Keratinocyte (primary cell): ENCODE results near the gene EME2. TPM values are rescaled to one million over a fixed set of nuclear protein-coding genes. Genes with fewer than 3 reads are reported as not detected.
A peak's percentile ranks its signal among the peaks of the same experiment; 100 is the strongest.

ENCODE experiments used
- DNase-seq: peaks from one replicate; pipeline ENCODE4 v3.0.0-alpha.2; 2011; ENCODE audit warnings: low read depth, missing footprints, low spot score
- FAIRE-seq: peaks from 2 replicates; lab custom pipeline; 2011; peaks lifted over from hg19 to GRCh38; lab: Jason Lieb, UNC
- H2AFZ ChIP-seq: 2 replicates; pipeline ENCODE4 v1.6.0; 2012; ENCODE audit warnings: low read length, control low read depth, inconsistent platforms; ENCODE audit not compliant: control insufficient read depth
- H3K27ac ChIP-seq: 2 replicates; pipeline ENCODE4 v1.5.1; 2011; ENCODE audit warnings: low read length; ENCODE audit not compliant: control insufficient read depth, insufficient read depth
- H3K27me3 ChIP-seq: 3 replicates; pipeline ENCODE4 v1.6.0; 2011; ENCODE audit warnings: low read length; ENCODE audit not compliant: control insufficient read depth, insufficient read depth; ENCODE audit errors: extremely low read depth
- H3K36me3 ChIP-seq, 2 experiments: 2 replicates in 1 of 2; 3 replicates in 1 of 2; pipeline ENCODE4 v1.5.1; 2011; ENCODE audit warnings: low read length in 2 of 2, mild to moderate bottlenecking in 1 of 2; ENCODE audit not compliant: control insufficient read depth in 2 of 2, insufficient read depth in 2 of 2; ENCODE audit errors: extremely low read depth in 1 of 2
- H3K4me1 ChIP-seq: 3 replicates; pipeline ENCODE4 v1.5.1; 2011; ENCODE audit warnings: low read length; ENCODE audit not compliant: control insufficient read depth, insufficient read depth; ENCODE audit errors: extremely low read depth
- H3K4me2 ChIP-seq: 3 replicates; pipeline ENCODE4 v1.6.0; 2011; ENCODE audit warnings: low read depth, low read length; ENCODE audit not compliant: control insufficient read depth, insufficient read depth; ENCODE audit errors: extremely low read depth
- H3K4me3 ChIP-seq, 3 experiments: fragments of 200-600 bp in 1 of 3; sonication (generic) in 1 of 3; 2 replicates in 2 of 3; 3 replicates in 1 of 3; pipeline ENCODE4 v1.5.1; 2011 to 2016; ENCODE audit warnings: low read length in 3 of 3, mild to moderate bottlenecking in 3 of 3, control low read depth in 2 of 3, inconsistent platforms in 1 of 3, low read depth in 1 of 3, mixed read lengths in 1 of 3, mixed run types in 1 of 3, moderate library complexity in 1 of 3; ENCODE audit not compliant: control insufficient read depth in 2 of 3, insufficient read depth in 2 of 3; ENCODE audit errors: extremely low read depth in 1 of 3
- H3K79me2 ChIP-seq: 2 replicates; pipeline ENCODE4 v1.6.0; 2012; ENCODE audit warnings: low read length; ENCODE audit not compliant: control insufficient read depth, insufficient read depth
- H3K9ac ChIP-seq: 3 replicates; pipeline ENCODE4 v1.6.0; 2011; ENCODE audit warnings: low read length; ENCODE audit not compliant: control insufficient read depth, insufficient read depth; ENCODE audit errors: extremely low read depth
- H3K9me1 ChIP-seq: 3 replicates; pipeline ENCODE4 v1.6.0; 2011; ENCODE audit warnings: low read length; ENCODE audit not compliant: control insufficient read depth, insufficient read depth; ENCODE audit errors: extremely low read depth
- H3K9me3 ChIP-seq: 2 replicates; pipeline ENCODE4 v1.5.1; 2012; ENCODE audit warnings: low read depth, low read length; ENCODE audit not compliant: control insufficient read depth
- H4K20me1 ChIP-seq: 3 replicates; pipeline ENCODE4 v1.6.0; 2011; ENCODE audit warnings: low read length; ENCODE audit not compliant: control insufficient read depth, insufficient read depth; ENCODE audit errors: extremely low read depth
- EZH2 ChIP-seq: IDR thresholded peaks from one replicate; pipeline ENCODE4 v1.6.1; 2012; ENCODE audit warnings: inconsistent platforms, mild to moderate bottlenecking, low read length, moderate library complexity
- dilution Hi-C: fragments of 300-500 bp; cut with MboI; formaldehyde crosslinking; loops from one replicate; pipeline ENCODE4 v1.7.0; 2020; ENCODE audit warnings: low sequenced_read_pairs; ENCODE audit not compliant: extremely low pct_ligation_motif_present
- polyA plus RNA-seq, 5 experiments: library from polyadenylated mRNA; depleted of rRNA in 3 of 5; stranded (reverse) in 3 of 5; stranded (forward) in 1 of 5; unstranded in 1 of 5; fragments of >200 nt; gene quantifications; 1 replicate in 1 of 5; 2 replicates in 3 of 5; 3 replicates in 1 of 5; pipeline versions ENCODE4 v1.2.1 to v1.2.3, GENCODE V29; 2011 to 2012; ENCODE audit warnings: missing spikeins in 2 of 5, low read depth in 1 of 5, low replicate concordance in 1 of 5
- TF ChIP-seq, protein P1 (sequence below), 3 experiments: IDR thresholded peaks in 1 of 3; conservative IDR thresholded peaks in 1 of 3; optimal IDR thresholded peaks in 1 of 3; 2 replicates in 2 of 3; 3 replicates in 1 of 3; pipeline versions ENCODE3 to v1.5.1; 2011; ENCODE audit warnings: low read length in 3 of 3, mild to moderate bottlenecking in 3 of 3, moderate library complexity in 2 of 3, control low read depth in 1 of 3, inconsistent platforms in 1 of 3; ENCODE audit not compliant: insufficient read depth in 2 of 3; ENCODE audit errors: extremely low read depth in 1 of 3

The EME2 gene
- polyA plus RNA-seq, 1 donor (not counting 4 experiments of a cell fraction or from before 2014, with no cell fraction given) = 6.3 TPM

- peaks cover 9 to 23% of the 10 kb centered on the region in 2 experiments for H3K36me3 ChIP-seq
- dilution Hi-C loops = no loop called here
- FAIRE-seq = no peak
Measured at GRCh38 chr16:1754204-1754603, 18.4 kb upstream of the EME2 start.

GRCh38 chr16:1757714-1758461 is 14.7 kb upstream of the EME2 start:
- H3K36me3 ChIP-seq = peaks cover 13 to 15% of the 10 kb centered on the region in 2 experiments
- H3K9ac ChIP-seq = no peak overlapping the region
- H4K20me1 ChIP-seq = no peaks in the 10 kb centered on the region
- TF ChIP-seq, protein P1, sequence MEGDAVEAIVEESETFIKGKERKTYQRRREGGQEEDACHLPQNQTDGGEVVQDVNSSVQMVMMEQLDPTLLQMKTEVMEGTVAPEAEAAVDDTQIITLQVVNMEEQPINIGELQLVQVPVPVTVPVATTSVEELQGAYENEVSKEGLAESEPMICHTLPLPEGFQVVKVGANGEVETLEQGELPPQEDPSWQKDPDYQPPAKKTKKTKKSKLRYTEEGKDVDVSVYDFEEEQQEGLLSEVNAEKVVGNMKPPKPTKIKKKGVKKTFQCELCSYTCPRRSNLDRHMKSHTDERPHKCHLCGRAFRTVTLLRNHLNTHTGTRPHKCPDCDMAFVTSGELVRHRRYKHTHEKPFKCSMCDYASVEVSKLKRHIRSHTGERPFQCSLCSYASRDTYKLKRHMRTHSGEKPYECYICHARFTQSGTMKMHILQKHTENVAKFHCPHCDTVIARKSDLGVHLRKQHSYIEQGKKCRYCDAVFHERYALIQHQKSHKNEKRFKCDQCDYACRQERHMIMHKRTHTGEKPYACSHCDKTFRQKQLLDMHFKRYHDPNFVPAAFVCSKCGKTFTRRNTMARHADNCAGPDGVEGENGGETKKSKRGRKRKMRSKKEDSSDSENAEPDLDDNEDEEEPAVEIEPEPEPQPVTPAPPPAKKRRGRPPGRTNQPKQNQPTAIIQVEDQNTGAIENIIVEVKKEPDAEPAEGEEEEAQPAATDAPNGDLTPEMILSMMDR (optimal IDR thresholded peaks at IDR 0.05 in 1 of 3, IDR thresholded peaks at IDR 0.05 in 1 of 3, conservative IDR thresholded peaks at IDR 0.05 in 1 of 3; ENCODE audit: extremely low read depth in 1 of 3, insufficient read depth in 2 of 3, low read length in 3 of 3) = no peak
- no peak for TF ChIP-seq EZH2
- H3K27me3 ChIP-seq = no peaks in the 10 kb centered on the region
- peaks cover 19% of the 10 kb centered on the region for H3K4me1 ChIP-seq
- H3K4me2 ChIP-seq = no peak overlapping the region
- no peak for DNase-seq
- no peak overlapping the region for H2AFZ ChIP-seq
- dilution Hi-C loops = no loop called here
- H3K4me3 ChIP-seq = no peak overlapping the region
- H3K79me2 ChIP-seq = no peaks in the 10 kb centered on the region
- no peak overlapping the region for H3K27ac ChIP-seq
- peaks cover 2% of the 10 kb centered on the region for H3K9me1 ChIP-seq
- H3K9me3 ChIP-seq = no peaks in the 10 kb centered on the region
- no peak for FAIRE-seq

More at GRCh38 chr16:1754204-1754603, 18.4 kb upstream of the EME2 start:
- Histone ChIP-seq H3K4me1 (peaks cover 19% of the 10 kb centered on the region), H3K4me3 (no peak overlapping the region), H3K27me3 (no peaks in the 10 kb centered on the region), H3K27ac (peak overlapping the region; percentile 78), H3K9me1 (peaks cover 2% of the 10 kb centered on the region), H4K20me1 (no peaks in the 10 kb centered on the region), H2AFZ (no peak overlapping the region), H3K9me3 (no peaks in the 10 kb centered on the region), H3K79me2 (no peaks in the 10 kb centered on the region), H3K9ac (peak overlapping the region; percentile 64), H3K4me2 (no peak overlapping the region)
- DNase-seq = no peak
- TF ChIP-seq EZH2 = no peak
- TF ChIP-seq, protein P1 (optimal IDR thresholded peaks at IDR 0.05 in 1 of 3, IDR thresholded peaks at IDR 0.05 in 1 of 3, conservative IDR thresholded peaks at IDR 0.05 in 1 of 3; ENCODE audit: extremely low read depth in 1 of 3, insufficient read depth in 2 of 3, low read length in 3 of 3) = no peak
